EH (cell line): ENCODE measurements around the gene INPP5E.
A peak's percentile ranks its signal among the peaks of the same experiment; 100 is the strongest.
"Not testable (repeated sequence)": the region's sequence is repeated elsewhere in the genome, so short reads cannot be mapped to it uniquely, and the experiment has no call there.

Experiments
- DNase-seq: peaks from one replicate; pipeline ENCODE4 v3.0.0-alpha.2; 2015; ENCODE audit warnings: low read depth

Gene INPP5E

GRCh38 chr9:136429075-136429628 is 10.5 kb downstream of the INPP5E start:
- no peak for DNase-seq

DNA sequence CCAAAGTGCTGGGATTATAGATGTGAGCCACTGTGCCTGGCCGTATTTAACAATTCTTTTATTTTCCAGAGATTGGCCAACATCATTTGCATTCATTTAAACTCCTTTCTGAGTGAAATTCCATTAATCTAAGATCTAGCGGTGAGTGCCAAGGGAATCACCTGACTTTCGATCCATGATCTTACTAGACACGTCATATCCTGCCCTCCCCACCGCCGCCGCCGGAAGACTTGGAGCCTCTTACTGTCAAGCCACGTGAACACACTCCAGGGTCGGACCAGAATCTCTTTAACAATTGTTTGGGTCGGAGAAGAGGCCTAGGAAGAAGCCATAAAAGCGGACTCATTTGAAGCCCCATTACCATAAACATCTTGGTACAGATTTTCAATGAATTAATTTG is 12.9 kb downstream of the INPP5E start:
- no peak for DNase-seq

GRCh38 chr9:136425367-136425766 is 14.3 kb downstream of the INPP5E start:
- DNase-seq: not testable (repeated sequence)

GRCh38 chr9:136424750-136425362 is 14.8 kb downstream of the INPP5E start:
- peak; percentile 10 for DNase-seq

DNA sequence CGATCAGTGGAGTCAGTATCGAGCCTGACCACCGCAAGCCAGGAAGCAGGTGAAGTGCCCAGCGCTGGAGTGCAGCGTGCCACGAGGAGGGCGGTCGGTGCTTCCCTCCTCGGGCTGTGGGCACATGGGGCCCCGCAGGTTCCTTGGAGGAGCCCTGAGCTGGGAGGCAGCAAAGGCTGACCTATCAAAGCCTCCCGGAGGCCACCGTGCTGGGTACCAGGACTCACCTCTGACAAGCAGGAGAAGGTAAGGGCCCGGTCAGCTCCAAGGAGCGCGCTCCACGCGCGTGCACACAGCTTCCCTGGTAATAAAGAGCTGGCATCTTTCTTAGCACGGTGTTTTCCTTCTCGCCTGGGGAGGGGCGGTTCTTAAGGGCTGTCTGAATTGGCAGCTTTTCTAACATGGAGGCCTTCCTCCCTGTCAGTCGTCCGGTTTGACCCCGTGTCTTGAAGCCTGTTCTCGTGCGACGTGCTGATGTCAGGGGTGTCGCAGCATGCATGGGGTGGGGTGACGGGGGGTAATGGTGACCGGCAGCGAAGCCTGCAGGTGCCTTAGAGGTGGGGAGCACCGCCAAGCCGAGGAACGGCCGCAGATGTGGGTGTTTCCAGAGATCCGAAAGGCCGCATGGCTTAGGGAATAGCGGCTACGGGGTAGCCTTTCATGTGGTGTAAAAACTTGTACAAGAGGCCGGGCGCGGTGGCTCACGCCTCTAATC is 16.1 kb downstream of the INPP5E start:
- DNase-seq: no peak

DNA sequence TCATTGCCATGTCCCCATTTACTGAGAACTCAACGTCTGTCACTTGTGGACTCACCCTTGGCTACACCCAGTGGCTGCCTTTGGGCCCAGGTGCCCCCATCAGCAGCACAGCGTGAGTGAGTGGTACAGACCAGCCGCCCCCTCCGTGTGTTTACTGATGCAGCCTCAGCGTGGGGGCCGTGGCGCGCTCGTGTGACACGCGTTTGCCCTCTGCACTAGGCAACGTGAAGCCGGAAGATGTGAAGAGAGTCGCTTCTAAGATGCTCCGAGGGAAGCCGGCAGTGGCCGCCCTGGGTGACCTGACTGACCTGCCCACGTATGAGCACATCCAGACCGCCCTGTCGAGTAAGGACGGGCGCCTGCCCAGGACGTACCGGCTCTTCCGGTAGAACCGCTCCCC is 16.8 kb downstream of the INPP5E start:
- no peak for DNase-seq

GRCh38 chr9:136421791-136422190 is 17.9 kb downstream of the INPP5E start:
- no peak for DNase-seq

- no peak for DNase-seq
Observed at GRCh38 chr9:136419092-136419420, 20.6 kb downstream of the INPP5E start.

- DNase-seq: no peak
Observed at GRCh38 chr9:136418182-136419091, 21.2 kb downstream of the INPP5E start.

GRCh38 chr9:136416914-136417313 is 22.7 kb downstream of the INPP5E start:
- DNase-seq: no peak

GRCh38 chr9:136416427-136416826 is 23.2 kb downstream of the INPP5E start:
- no peak for DNase-seq

DNA sequence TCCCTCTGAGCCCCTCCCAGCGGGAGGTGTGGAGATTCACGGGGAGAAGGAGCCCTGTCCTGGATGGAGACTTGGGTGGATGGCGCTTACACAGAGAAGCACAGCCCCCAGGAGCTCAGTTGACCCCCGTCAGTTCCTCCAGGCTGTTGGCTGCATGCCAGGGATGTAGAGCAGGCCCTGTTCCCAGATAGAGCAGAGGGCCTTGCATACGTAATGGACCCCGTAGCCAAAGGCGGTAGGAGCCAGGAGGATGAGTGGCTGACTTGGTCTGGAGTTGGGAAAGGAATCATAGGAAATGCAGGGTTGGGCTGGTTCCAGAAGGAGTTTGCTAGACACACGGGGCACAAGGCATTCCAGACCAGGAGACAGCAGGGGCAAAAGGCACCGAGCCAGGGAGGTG is 26.7 kb downstream of the INPP5E start:
- no peak for DNase-seq

- no peak for DNase-seq
Observed at GRCh38 chr9:136411378-136411777, 28.3 kb downstream of the INPP5E start.

DNA sequence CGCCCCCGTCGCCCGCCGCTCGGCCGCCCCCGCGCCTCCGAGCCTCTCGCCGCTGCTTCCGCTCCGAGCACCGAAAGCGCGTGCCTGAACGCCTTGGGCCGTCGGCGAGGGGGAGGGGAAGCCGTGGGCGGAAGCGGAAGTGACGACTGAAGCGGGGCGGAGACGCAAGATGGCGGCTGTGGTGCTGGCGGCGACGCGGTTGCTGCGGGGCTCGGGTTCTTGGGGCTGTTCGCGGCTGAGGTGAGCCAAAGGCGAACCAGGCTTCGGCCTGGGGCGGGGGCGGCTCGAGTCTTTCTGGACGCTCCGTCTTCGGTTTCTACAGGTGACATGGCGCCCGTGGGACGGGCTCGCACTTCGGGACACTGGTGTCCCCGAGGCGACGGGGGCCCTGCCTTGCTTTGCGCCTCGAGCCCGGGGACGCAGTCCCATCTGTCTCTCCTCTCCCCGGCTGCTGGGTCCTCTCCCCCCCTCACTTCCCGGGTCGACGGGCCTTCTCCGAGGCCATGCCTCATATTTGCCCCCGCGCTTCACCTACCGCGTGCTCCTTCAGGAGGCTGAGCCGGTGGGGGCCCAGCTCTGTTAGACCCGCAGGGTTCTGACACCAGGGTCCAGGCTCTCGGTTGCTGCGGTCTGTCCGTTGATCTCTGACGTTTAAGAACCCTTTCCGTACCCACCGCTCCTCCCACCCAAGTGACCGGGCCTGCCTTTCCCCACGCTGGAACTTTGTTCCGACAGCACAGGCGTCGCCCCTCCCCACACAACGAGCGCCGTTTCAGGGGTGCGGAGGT is 29.0 kb downstream of the INPP5E start, which contains the start of the genes ENTR1 and PMPCA:
ENTR1 (minus strand) TSS at position 115 of the 788 bp plus-strand sequence. CDS start 217 bp downstream, outside the sequence.
PMPCA (plus strand) TSS at position 159 of the 788 bp plus-strand sequence; CDS start at position 170, 11 bp downstream.
- peak; percentile 88 for DNase-seq

GRCh38 chr9:136409557-136410455 is 29.8 kb downstream of the INPP5E start:
- DNase-seq: peak; percentile 58

DNA sequence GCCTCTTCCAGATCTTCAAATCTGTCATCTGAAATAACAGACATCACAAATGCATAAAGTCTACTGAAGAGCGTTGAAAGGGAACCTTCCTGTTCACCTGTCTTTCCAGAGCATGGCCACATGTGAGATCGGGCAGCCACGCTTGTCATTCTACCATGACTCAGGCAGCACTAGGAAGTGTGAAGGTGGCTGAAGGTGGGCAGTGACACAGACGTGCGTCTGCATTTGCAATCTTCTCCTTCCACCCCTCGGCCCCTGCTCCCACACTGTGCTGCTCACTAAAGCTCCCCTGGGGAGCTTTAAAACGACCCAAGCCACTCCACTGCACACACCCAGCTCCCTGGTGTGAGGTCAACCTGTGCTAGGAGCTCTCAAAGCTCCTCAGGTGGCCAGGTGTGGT is 31.7 kb downstream of the INPP5E start:
- no peak for DNase-seq

GRCh38 chr9:136407061-136407460 is 32.6 kb downstream of the INPP5E start:
- DNase-seq: not testable (repeated sequence)

- DNase-seq: not testable (repeated sequence)
Observed at GRCh38 chr9:136405904-136406303, 33.7 kb downstream of the INPP5E start.

DNA sequence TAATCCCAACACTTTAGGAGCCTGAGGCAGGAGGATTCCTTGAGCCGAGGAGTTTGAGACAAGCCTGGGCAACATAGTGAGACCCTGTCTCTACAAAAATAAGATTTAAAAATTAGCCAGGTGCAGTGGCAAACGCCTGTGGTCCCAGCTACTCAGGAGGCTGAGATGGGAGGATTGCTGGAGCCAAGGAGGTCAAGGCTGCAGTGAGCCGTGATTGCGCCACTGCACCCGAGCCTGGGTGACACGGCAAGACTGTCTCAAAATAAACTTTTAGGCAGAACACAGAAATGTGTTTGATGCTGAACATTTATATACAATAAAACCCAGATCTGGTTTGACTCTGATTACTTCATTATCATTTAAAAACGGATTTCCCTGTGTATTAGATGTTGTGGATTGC is 34.2 kb downstream of the INPP5E start:
- no peak for DNase-seq

DNA sequence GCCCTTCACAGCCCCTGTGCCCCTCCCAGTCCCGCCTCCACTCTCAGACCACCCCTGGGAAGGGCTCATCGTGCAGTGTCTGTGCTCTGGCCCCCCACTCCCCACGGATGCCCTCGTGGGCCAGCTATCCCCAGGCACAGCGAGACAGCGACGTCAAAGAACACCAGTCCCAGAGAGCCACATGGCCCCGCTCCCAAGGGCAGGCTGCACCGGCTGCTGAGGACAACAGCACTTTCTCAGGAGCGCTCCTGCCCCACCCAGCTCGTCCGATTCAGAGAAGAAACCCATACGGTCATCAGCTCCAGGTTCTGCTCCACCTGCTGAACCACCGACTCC is 34.9 kb downstream of the INPP5E start:
- no peak for DNase-seq
